Hematopoietic multipotent progenitor cell treated with erythropoietin and hydrocortisone succinate and interleukin-3 and kit ligand, for 8 days (in vitro differentiated cells): ENCODE measurements around the gene KRTAP4-5.
"Not testable (repeated sequence)": the region's sequence is repeated elsewhere in the genome, so short reads cannot be mapped to it uniquely, and the experiment has no call there.

Source experiments
- DNase-seq: peaks from one replicate; pipeline ENCODE4 v3.0.0-alpha.2; 2015

KRTAP4-5 gene

DNA sequence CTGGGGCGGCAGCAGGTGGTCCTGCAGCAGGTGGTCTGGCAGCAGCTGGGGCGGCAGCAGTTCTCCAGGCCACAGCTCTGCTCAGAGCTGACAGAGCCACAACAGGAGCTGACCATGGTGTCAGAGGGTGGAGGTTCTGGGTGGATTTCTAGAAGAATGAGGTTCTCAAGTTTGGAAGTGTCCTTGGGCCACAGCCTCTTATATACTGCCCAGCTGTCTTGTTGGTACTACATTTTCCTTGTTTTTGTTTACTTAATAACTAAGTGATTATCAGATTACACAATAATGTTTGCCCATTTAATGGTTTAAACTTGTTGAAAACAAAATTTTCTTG lies at the start of gene KRTAP4-5:
TSS of gene KRTAP4-5 (minus strand) at position 174 of the 334 bp plus-strand sequence. CDS start at position 116, 58 bp downstream.
- DNase-seq: no peak

GRCh38 chr17:41196068-41196467 lies 46.4 kb upstream of the KRTAP4-5 start:
- DNase-seq: no peak

- no peak for DNase-seq
Measured at GRCh38 chr17:41190328-41190727, 40.7 kb upstream of the KRTAP4-5 start.

- DNase-seq: not testable (repeated sequence)
Measured at GRCh38 chr17:41189837-41190318, 40.3 kb upstream of the KRTAP4-5 start, which contains the start of gene KRTAP9-1. Gene KRTAP9-1 (plus strand): TSS chr17:41189887. CDS start chr17:41189887, 0 bp downstream.

DNA sequence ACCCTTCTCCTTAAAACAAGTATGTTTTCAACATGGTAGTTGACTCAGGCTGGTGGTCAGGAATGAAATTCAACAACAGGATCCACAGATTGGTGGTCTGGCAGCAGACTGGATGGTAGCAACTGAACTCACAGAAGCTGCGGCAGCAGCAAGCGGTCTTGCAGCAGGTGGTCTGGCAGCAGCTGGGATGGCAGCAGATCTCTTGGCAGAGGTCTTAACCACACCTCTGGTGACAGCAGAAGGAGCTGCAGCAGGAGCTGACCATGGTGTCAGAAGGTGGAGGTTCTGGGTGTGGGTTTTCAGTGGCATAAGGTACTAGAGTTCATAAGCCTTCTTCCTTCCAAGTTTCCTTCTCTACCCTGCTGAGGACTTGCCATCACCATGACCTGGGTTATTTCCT lies 37.2 kb upstream of the KRTAP4-5 start:
- no peak for DNase-seq

DNA sequence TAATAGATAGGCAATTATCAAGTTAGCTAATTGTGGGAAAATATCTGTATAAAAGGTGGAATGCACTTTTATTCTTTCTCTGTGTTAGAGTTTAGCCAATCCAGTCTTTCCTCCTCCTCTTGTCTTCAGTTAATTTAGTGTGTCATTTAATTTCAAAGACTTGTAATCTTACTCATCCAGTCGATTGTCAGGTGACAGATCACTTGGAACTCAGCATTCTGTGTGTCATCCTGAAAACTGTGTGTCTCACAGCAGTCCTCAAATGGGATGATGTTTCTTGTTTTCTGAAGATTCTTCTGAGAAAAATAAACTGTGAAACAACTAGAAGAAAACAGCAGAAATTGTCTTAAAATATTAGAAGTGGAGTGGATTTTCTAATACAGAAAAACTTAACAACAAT lies 35.4 kb upstream of the KRTAP4-5 start:
- DNase-seq: no peak

- no peak for DNase-seq
Measured at GRCh38 chr17:41184480-41184961, 34.9 kb upstream of the KRTAP4-5 start, which contains the start of gene KRTAP4-1. Gene KRTAP4-1 (minus strand): TSS chr17:41184911. CDS start chr17:41184854, 57 bp downstream.

DNA sequence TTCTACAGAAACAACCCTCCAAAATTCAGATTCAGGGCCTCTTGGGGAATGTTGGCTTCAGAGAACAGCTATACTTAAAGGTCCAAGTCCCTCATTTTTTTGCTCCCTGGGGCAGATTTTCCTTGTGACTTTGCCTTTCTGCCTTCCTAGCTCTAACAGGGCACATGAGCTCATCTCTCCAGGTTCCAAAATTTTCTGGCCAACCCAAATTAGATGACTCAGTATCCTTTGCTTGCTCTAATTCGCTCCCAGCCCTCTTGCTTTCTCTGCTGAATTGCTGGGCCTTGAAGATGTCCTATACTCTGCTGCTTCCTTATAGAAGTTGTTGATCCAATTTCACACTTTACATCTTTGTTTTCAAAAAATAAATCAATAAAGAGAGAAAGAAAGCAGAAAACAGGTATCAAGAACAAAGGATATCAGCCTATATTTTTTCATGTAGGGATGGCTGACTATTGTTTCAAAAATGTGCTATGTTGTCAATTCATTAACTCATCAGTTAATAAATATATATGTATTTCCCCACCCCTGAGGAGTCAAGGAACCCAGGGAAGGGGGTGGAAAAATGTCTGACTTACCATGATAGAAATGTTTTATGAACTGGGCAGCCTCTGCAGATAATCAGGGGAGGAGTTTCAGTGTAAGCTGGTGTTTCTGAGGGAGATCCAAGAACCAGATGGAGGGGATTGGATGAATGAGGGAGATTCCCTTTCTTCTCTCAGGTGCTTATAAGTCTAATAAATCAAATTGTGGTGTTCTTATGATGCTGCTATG lies 29.4 kb upstream of the KRTAP4-5 start:
- DNase-seq: no peak

DNA sequence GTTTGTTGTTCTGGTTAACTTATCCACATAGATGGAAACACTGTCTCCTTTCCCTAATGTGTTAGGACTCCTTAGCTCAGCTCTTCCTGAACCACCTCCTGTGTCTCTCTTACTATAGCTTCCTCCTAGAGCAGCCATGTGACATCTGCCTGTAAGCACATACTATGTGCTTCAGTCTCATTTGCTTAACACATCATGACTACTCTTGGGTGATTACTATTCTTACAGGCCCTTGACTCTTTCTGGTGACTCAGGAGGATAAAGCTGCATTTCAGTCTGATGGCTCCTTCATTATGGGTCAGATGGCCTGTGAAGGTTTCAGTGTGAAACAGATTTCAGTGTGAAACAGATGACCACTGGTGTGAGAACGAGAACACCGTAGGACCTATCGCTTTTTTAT lies 28.7 kb upstream of the KRTAP4-5 start:
- DNase-seq: no peak

DNA sequence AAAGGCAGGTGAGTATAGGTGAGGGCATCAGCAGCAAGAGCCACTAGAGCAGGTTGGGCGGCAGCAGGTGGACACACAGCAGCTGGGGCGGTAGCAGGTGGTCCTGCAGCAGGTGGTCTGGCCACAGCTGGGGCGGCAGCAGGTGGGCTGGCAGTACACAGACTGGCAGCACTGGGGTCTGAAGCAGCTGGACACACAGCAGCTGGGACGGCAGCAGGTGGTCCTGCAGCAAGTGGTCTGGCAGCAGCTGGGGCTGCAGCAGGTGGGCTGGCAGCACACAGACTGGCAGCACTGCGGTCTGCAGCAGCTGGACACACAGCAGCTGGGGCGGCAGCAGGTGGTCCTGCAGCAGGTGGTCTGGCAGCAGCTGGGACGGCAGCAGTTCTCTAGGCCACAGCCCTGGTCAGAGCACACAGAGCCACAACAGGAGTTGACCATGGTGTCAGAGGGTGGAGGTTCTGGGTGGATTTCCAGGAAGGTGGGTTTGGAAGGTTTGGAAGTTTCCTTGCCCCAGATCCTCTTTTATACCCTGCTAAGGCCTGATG lies 28.2 kb upstream of the KRTAP4-5 start, which contains the start of gene KRTAP4-2:
TSS of gene KRTAP4-2 (minus strand) at position 495 of the 545 bp plus-strand sequence. CDS start at position 438, 57 bp downstream.
- no peak for DNase-seq

- DNase-seq: no peak
Measured at GRCh38 chr17:41176744-41177387, 27.2 kb upstream of the KRTAP4-5 start.

GRCh38 chr17:41171886-41172285 lies 22.3 kb upstream of the KRTAP4-5 start:
- no peak for DNase-seq

- DNase-seq: no peak
Measured at GRCh38 chr17:41168121-41168520, 18.5 kb upstream of the KRTAP4-5 start, which contains the start of gene KRTAP4-3. Gene KRTAP4-3 (minus strand): TSS chr17:41168221. CDS start chr17:41168172, 49 bp downstream.

GRCh38 chr17:41167561-41167960 lies 17.9 kb upstream of the KRTAP4-5 start:
- no peak for DNase-seq

GRCh38 chr17:41163828-41164227 lies 14.2 kb upstream of the KRTAP4-5 start:
- no peak for DNase-seq

GRCh38 chr17:41160648-41161047 lies 11.0 kb upstream of the KRTAP4-5 start, which contains the start of gene KRTAP4-4:
Gene KRTAP4-4 (minus strand): TSS chr17:41160748. CDS start chr17:41160691, 57 bp downstream.
- DNase-seq: no peak

GRCh38 chr17:41160190-41160589 lies 10.6 kb upstream of the KRTAP4-5 start:
- DNase-seq: not testable (repeated sequence)

- peak; percentile 63 for DNase-seq
Measured at GRCh38 chr17:41153856-41154255, 4.2 kb upstream of the KRTAP4-5 start.

DNA sequence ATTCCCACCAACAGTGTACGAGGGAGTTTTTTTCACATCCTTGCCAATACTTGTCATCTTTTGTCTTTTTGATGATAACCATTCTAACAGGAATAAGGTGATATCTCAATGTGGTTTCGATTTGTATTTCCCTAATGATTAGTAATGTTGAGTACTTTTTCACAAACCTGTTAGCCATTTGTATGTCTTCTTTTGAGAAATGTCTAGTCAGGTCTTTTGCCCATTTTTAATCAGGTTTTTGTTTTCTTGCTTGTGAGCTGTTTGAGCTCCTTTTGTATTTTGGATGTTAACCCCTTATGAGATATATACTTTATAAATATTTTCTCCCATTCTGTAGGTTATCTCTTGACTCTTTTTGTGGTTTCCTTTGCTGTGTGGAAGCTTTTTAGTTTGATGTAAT lies 1.9 kb upstream of the KRTAP4-5 start:
- DNase-seq: no peak

GRCh38 chr17:41150026-41150425 lies 401 bp upstream of the KRTAP4-5 start:
- no peak for DNase-seq

- not testable (repeated sequence) for DNase-seq
Measured at GRCh38 chr17:41148971-41149651, 514 bp downstream of the KRTAP4-5 start.

GRCh38 chr17:41147531-41148204 lies 2.0 kb downstream of the KRTAP4-5 start:
- DNase-seq: no peak
